ENCODE measurements around the gene NT5DC2. TPM values are rescaled to one million over a fixed set of nuclear protein-coding genes. Genes with fewer than 3 reads are reported as not detected.

Gene NT5DC2
- total RNA-seq, 2 donors from 2014 or later = 12.5 to 49.1 TPM

GRCh38 chr3:52554026-52554755 lies 20.5 kb upstream of the NT5DC2 start:
- TF ChIP-seq CTCF (IDR thresholded peaks at IDR 0.05) = no peak
- no peak overlapping the region for H3K9ac ChIP-seq (ENCODE audit: low read depth in 2 of 2, low read length in 2 of 2)
- no peaks in the 10 kb centered on the region for H3K4me1 ChIP-seq
- H3K27ac ChIP-seq = no peak overlapping the region
- H3K27me3 ChIP-seq = no peaks in the 10 kb centered on the region
- intact Hi-C loops (cut with DNase I) = no loop called here
- peaks cover 21% of the 10 kb centered on the region for H3K36me3 ChIP-seq
- H3K9me3 ChIP-seq = no peaks in the 10 kb centered on the region
- no peak for DNase-seq
- no peak overlapping the region for H3K4me3 ChIP-seq

GRCh38 chr3:52552089-52552488 lies 18.4 kb upstream of the NT5DC2 start:
- peaks cover 8% of the 10 kb centered on the region for H3K36me3 ChIP-seq

GRCh38 chr3:52551118-52551517 lies 17.5 kb upstream of the NT5DC2 start:
- Histone ChIP-seq H3K27me3 (no peaks in the 10 kb centered on the region), H3K9me3 (no peaks in the 10 kb centered on the region), H3K4me1 (no peaks in the 10 kb centered on the region), H3K27ac (no peak overlapping the region), H3K36me3 (peaks cover 8% of the 10 kb centered on the region), H3K4me3 (no peak overlapping the region), H3K9ac (ENCODE audit: low read depth in 2 of 2, low read length in 2 of 2) (no peak overlapping the region)
- DNase-seq = no peak
- intact Hi-C loops (cut with DNase I) = no loop called here
- TF ChIP-seq CTCF (IDR thresholded peaks at IDR 0.05) = no peak

More at GRCh38 chr3:52552089-52552488, 18.4 kb upstream of the NT5DC2 start:
- no peak for TF ChIP-seq CTCF (IDR thresholded peaks at IDR 0.05)
- intact Hi-C loops (cut with DNase I) = no loop called here
- no peaks in the 10 kb centered on the region for H3K9me3 ChIP-seq
- H3K4me1 ChIP-seq = no peaks in the 10 kb centered on the region
- H3K9ac ChIP-seq (ENCODE audit: low read depth in 2 of 2, low read length in 2 of 2) = no peak overlapping the region
- H3K4me3 ChIP-seq = no peak overlapping the region
- no peak for DNase-seq
- no peak overlapping the region for H3K27ac ChIP-seq
- H3K27me3 ChIP-seq = no peaks in the 10 kb centered on the region

- intact Hi-C loops (cut with DNase I) = no loop called here
- Histone ChIP-seq H3K27me3 (no peaks in the 10 kb centered on the region), H3K4me3 (no peak overlapping the region), H3K9ac (ENCODE audit: low read depth in 2 of 2, low read length in 2 of 2) (no peak overlapping the region), H3K9me3 (no peaks in the 10 kb centered on the region), H3K36me3 (peaks cover 8% of the 10 kb centered on the region), H3K4me1 (no peaks in the 10 kb centered on the region), H3K27ac (no peak overlapping the region)
- no peak for TF ChIP-seq CTCF (IDR thresholded peaks at IDR 0.05)
- no peak for DNase-seq
Measured at GRCh38 chr3:52547143-52547542, 13.5 kb upstream of the NT5DC2 start.

GRCh38 chr3:52546111-52546901 lies 12.6 kb upstream of the NT5DC2 start:
- Histone ChIP-seq H3K36me3 (peaks cover 8% of the 10 kb centered on the region), H3K9ac (ENCODE audit: low read depth in 2 of 2, low read length in 2 of 2) (no peak overlapping the region), H3K4me3 (no peak overlapping the region), H3K4me1 (no peaks in the 10 kb centered on the region), H3K27me3 (no peaks in the 10 kb centered on the region), H3K27ac (no peak overlapping the region), H3K9me3 (no peaks in the 10 kb centered on the region)
- no peak for TF ChIP-seq CTCF (IDR thresholded peaks at IDR 0.05)
- DNase-seq = no peak
- intact Hi-C loops (cut with DNase I) = no loop called here
